ENCODE measurements around the gene CNGA2. TPM values are rescaled to one million over a fixed set of nuclear protein-coding genes. Genes with fewer than 3 reads are reported as not detected.

The CNGA2 gene
- total and polyA plus RNA-seq, 2 experiments from 2014 or later = not detected

DNA sequence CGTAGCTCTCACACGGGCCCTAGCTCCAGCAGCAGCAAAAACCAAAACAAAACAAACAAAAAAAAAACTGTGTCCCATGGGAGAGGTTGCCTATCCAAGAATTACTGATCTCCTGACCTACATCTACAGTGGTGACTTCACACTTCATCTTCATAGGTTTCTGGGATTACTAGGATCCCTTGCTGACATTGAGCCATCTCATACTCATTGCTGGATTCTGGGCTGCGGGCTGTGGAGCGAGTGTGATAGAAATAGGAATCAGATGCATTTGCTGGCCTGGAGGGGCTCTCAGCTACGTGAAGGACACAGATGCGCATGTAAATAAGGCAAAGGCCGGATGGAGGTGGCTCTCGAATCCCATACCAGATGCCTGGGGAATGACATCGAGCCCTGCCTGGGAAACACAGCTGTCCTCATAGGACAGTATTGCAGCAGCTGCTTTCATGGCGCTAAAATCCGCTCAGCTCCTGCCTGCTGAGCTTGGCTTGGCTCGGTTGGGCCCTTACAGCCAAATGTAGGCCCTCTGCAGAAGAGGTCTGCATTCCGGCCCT, 41.7 kb downstream of the CNGA2 start:
- TF ChIP-seq EZH2 (IDR thresholded peaks at IDR 0.05; ENCODE audit: borderline replicate concordance) (no peak), EZH2phosphoT487 (IDR thresholded peaks at IDR 0.05; ENCODE audit: low read depth, severe bottlenecking, unreplicated experiment) (no peak)
- TF ChIP-seq, protein P1, sequence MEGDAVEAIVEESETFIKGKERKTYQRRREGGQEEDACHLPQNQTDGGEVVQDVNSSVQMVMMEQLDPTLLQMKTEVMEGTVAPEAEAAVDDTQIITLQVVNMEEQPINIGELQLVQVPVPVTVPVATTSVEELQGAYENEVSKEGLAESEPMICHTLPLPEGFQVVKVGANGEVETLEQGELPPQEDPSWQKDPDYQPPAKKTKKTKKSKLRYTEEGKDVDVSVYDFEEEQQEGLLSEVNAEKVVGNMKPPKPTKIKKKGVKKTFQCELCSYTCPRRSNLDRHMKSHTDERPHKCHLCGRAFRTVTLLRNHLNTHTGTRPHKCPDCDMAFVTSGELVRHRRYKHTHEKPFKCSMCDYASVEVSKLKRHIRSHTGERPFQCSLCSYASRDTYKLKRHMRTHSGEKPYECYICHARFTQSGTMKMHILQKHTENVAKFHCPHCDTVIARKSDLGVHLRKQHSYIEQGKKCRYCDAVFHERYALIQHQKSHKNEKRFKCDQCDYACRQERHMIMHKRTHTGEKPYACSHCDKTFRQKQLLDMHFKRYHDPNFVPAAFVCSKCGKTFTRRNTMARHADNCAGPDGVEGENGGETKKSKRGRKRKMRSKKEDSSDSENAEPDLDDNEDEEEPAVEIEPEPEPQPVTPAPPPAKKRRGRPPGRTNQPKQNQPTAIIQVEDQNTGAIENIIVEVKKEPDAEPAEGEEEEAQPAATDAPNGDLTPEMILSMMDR (IDR thresholded peaks at IDR 0.05; ENCODE audit: poor library complexity) = no peak
- H3K4me3 ChIP-seq = no peak overlapping the region
- no peaks in the 10 kb centered on the region for H3K79me2 ChIP-seq
- no peak overlapping the region for H2AFZ ChIP-seq
- no peaks in the 10 kb centered on the region for H3K4me1 ChIP-seq (ENCODE audit: insufficient read depth)
- H4K20me1 ChIP-seq (ENCODE audit: insufficient read depth, poor library complexity, severe bottlenecking) = no peaks in the 10 kb centered on the region
- no peaks in the 10 kb centered on the region for H3K27me3 ChIP-seq
- 76% methylated on average over 13 of the region's 13 CpGs for WGBS (ENCODE audit: low lambda C conversion rate, missing lambda C conversion rate)
- no peaks in the 10 kb centered on the region for H3K9me2 ChIP-seq (replicated peaks; ENCODE audit: insufficient read depth)
- no peak for DNase-seq (ENCODE audit: low spot score)
- no peak overlapping the region for H3K27ac ChIP-seq
- no peaks in the 10 kb centered on the region for H3K36me3 ChIP-seq (replicated peaks; ENCODE audit: insufficient read depth, low read depth)
- H3K4me2 ChIP-seq = no peak overlapping the region
- no peaks in the 10 kb centered on the region for H3K9me3 ChIP-seq (ENCODE audit: low read depth)

DNA sequence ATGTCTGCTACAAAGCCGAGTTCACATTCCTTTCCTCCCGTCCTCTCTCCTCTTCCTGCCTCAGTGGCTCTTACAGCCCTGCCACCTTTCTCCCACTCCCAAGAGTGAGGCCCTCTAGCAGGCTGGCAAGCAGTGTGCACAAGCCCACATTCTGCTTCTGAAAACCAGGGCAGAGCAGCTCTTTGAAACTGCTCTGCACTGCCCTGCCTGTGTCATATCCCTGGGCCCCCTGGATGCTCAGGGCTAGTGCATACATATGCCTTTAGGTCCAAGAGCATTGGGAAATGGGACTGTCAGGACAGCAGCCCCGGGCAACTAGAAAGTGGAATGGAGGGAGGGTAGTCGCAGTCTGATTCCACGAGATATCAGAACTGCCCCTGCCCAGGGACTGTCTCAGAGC, 42.4 kb downstream of the CNGA2 start:
- DNase-seq (ENCODE audit: low spot score) = no peak
- WGBS (ENCODE audit: low lambda C conversion rate, missing lambda C conversion rate) = 87% methylated on average over 5 of the region's 5 CpGs
- Histone ChIP-seq H3K4me2 (no peak overlapping the region), H3K27ac (no peak overlapping the region), H3K4me3 (no peak overlapping the region), H3K36me3 (replicated peaks; ENCODE audit: insufficient read depth, low read depth) (no peaks in the 10 kb centered on the region), H3K9me3 (ENCODE audit: low read depth) (no peaks in the 10 kb centered on the region), H4K20me1 (ENCODE audit: insufficient read depth, poor library complexity, severe bottlenecking) (no peaks in the 10 kb centered on the region), H3K9me2 (replicated peaks; ENCODE audit: insufficient read depth) (no peaks in the 10 kb centered on the region), H3K4me1 (ENCODE audit: insufficient read depth) (no peaks in the 10 kb centered on the region), H3K79me2 (no peaks in the 10 kb centered on the region), H3K27me3 (no peaks in the 10 kb centered on the region), H2AFZ (no peak overlapping the region)
- no peak for TF ChIP-seq EZH2phosphoT487 (IDR thresholded peaks at IDR 0.05; ENCODE audit: low read depth, severe bottlenecking, unreplicated experiment)
- TF ChIP-seq EZH2 (IDR thresholded peaks at IDR 0.05; ENCODE audit: borderline replicate concordance) = no peak
- TF ChIP-seq, protein P1 (IDR thresholded peaks at IDR 0.05; ENCODE audit: poor library complexity) = no peak

DNA sequence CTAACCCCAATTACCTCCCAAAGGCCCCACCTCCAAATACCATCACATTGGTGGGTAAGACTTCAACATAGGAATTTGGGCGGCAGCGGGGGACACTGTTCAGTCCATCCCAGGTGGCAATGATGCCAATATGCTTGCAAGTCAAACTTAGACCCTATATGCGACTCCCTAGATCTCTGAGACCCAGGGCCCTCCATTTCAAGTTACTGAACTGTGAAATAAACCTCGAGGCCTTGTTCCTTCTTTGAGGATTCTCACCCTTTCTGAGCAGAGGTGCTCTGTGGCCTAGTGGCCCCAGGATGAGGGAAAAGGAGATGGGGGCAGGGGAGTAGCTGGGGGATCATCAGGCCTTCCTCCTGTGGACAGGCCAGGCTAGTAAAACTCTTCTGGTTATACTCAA, 44.7 kb downstream of the CNGA2 start:
- no peak overlapping the region for H3K4me3 ChIP-seq
- no peaks in the 10 kb centered on the region for H3K9me2 ChIP-seq (replicated peaks; ENCODE audit: insufficient read depth)
- no peak overlapping the region for H3K27ac ChIP-seq
- no peak overlapping the region for H3K4me2 ChIP-seq
- H3K79me2 ChIP-seq = no peaks in the 10 kb centered on the region
- no peaks in the 10 kb centered on the region for H3K9me3 ChIP-seq (ENCODE audit: low read depth)
- H3K27me3 ChIP-seq = no peaks in the 10 kb centered on the region
- no peaks in the 10 kb centered on the region for H3K36me3 ChIP-seq (replicated peaks; ENCODE audit: insufficient read depth, low read depth)
- H4K20me1 ChIP-seq (ENCODE audit: insufficient read depth, poor library complexity, severe bottlenecking) = no peaks in the 10 kb centered on the region
- 62% methylated on average over 4 of the region's 4 CpGs for WGBS (ENCODE audit: low lambda C conversion rate, missing lambda C conversion rate)
- no peak for DNase-seq (ENCODE audit: low spot score)
- TF ChIP-seq, protein P1 (IDR thresholded peaks at IDR 0.05; ENCODE audit: poor library complexity) = no peak
- TF ChIP-seq EZH2 (IDR thresholded peaks at IDR 0.05; ENCODE audit: borderline replicate concordance) = no peak
- no peak for TF ChIP-seq EZH2phosphoT487 (IDR thresholded peaks at IDR 0.05; ENCODE audit: low read depth, severe bottlenecking, unreplicated experiment)
- H3K4me1 ChIP-seq (ENCODE audit: insufficient read depth) = no peaks in the 10 kb centered on the region
- no peak overlapping the region for H2AFZ ChIP-seq
